HL-60 (cell line): ENCODE data around the gene CADM2.

ENCODE experiments used
- GABPA ChIP-seq: IDR thresholded peaks from 2 replicates; pipeline ENCODE4 v1.6.1; 2012; ENCODE audit warnings: low read depth
- POLR2AphosphoS5 ChIP-seq: IDR thresholded peaks from 2 replicates; pipeline ENCODE4 v1.6.1; 2012; ENCODE audit warnings: low read depth
- TF ChIP-seq, protein P1 (sequence below): IDR thresholded peaks from one replicate; pipeline ENCODE4 v1.5.1; 2011; ENCODE audit warnings: low read length, control low read depth, inconsistent platforms; ENCODE audit not compliant: insufficient read depth
- TF ChIP-seq, protein P2 (sequence below): IDR thresholded peaks from 2 replicates; pipeline ENCODE4 v1.6.1; 2012; ENCODE audit warnings: low read depth; ENCODE audit not compliant: insufficient replicate concordance

- TF ChIP-seq, protein P1, sequence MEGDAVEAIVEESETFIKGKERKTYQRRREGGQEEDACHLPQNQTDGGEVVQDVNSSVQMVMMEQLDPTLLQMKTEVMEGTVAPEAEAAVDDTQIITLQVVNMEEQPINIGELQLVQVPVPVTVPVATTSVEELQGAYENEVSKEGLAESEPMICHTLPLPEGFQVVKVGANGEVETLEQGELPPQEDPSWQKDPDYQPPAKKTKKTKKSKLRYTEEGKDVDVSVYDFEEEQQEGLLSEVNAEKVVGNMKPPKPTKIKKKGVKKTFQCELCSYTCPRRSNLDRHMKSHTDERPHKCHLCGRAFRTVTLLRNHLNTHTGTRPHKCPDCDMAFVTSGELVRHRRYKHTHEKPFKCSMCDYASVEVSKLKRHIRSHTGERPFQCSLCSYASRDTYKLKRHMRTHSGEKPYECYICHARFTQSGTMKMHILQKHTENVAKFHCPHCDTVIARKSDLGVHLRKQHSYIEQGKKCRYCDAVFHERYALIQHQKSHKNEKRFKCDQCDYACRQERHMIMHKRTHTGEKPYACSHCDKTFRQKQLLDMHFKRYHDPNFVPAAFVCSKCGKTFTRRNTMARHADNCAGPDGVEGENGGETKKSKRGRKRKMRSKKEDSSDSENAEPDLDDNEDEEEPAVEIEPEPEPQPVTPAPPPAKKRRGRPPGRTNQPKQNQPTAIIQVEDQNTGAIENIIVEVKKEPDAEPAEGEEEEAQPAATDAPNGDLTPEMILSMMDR, result no peak
- TF ChIP-seq GABPA (no peak), POLR2AphosphoS5 (no peak)
- TF ChIP-seq, protein P2, sequence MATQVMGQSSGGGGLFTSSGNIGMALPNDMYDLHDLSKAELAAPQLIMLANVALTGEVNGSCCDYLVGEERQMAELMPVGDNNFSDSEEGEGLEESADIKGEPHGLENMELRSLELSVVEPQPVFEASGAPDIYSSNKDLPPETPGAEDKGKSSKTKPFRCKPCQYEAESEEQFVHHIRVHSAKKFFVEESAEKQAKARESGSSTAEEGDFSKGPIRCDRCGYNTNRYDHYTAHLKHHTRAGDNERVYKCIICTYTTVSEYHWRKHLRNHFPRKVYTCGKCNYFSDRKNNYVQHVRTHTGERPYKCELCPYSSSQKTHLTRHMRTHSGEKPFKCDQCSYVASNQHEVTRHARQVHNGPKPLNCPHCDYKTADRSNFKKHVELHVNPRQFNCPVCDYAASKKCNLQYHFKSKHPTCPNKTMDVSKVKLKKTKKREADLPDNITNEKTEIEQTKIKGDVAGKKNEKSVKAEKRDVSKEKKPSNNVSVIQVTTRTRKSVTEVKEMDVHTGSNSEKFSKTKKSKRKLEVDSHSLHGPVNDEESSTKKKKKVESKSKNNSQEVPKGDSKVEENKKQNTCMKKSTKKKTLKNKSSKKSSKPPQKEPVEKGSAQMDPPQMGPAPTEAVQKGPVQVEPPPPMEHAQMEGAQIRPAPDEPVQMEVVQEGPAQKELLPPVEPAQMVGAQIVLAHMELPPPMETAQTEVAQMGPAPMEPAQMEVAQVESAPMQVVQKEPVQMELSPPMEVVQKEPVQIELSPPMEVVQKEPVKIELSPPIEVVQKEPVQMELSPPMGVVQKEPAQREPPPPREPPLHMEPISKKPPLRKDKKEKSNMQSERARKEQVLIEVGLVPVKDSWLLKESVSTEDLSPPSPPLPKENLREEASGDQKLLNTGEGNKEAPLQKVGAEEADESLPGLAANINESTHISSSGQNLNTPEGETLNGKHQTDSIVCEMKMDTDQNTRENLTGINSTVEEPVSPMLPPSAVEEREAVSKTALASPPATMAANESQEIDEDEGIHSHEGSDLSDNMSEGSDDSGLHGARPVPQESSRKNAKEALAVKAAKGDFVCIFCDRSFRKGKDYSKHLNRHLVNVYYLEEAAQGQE, result no peak
Measured at GRCh38 chr3:85935171-85935570, 976.4 kb downstream of the CADM2 start.
